Activated CD4-positive, alpha-beta T cell treated with anti-CD3 and anti-CD28 coated beads for 36 hours (primary cell): ENCODE measurements around the gene KCNK17. TPM values are rescaled to one million over a fixed set of nuclear protein-coding genes. Genes with fewer than 3 reads are reported as not detected.

Source experiments
- ATAC-seq: fragments of 200-7000 bp; cut with Tn5 transposase; one replicate; pipeline ENCODE4 v1.10.0; 2021; ENCODE audit warnings: mild to moderate bottlenecking, moderate library complexity
- CTCF ChIA-PET: fragments of 350-600 bp; sonication (Branson Sonifier 250); formaldehyde crosslinking; loops from one replicate; lab custom pipeline; 2021; ENCODE audit warnings: antibody characterized with exemption; lab: Charles Lee
- POLR2A ChIA-PET: fragments of 350-600 bp; sonication (Branson Sonifier 250); formaldehyde crosslinking; loops from one replicate; lab custom pipeline; 2021; ENCODE audit warnings: antibody characterized with exemption, inconsistent platforms; lab: Charles Lee
- DNase-seq: peaks from one replicate; pipeline ENCODE4 v3.0.0-alpha.2; 2020
- H3K27ac Mint-ChIP-seq: one replicate; pipeline ENCODE4 v1.8.0; 2021; ENCODE audit warnings: mixed read lengths
- H3K27me3 Mint-ChIP-seq: one replicate; pipeline ENCODE4 v1.8.0; 2021; ENCODE audit warnings: mixed read lengths
- H3K36me3 Mint-ChIP-seq: one replicate; pipeline ENCODE4 v1.8.0; 2021; ENCODE audit warnings: low read depth, mixed read lengths
- H3K4me1 Mint-ChIP-seq: one replicate; pipeline ENCODE4 v1.8.0; 2021; ENCODE audit warnings: mixed read lengths
- H3K4me3 Mint-ChIP-seq: one replicate; pipeline ENCODE4 v1.8.0; 2021; ENCODE audit warnings: mild to moderate bottlenecking, moderate library complexity, mixed read lengths
- H3K9me3 Mint-ChIP-seq: one replicate; pipeline ENCODE4 v1.8.0; 2021; ENCODE audit warnings: low read depth, mixed read lengths
- intact Hi-C, 2 experiments: fragments of 100-400 bp; cut with DNase I in 1 of 2; cut with micrococcal nuclease in 1 of 2; formaldehyde crosslinking; loops; one replicate each; pipeline versions ENCODE4 v1.14.2 to v1.15.1; 2022 to 2024; cut with DNase I, micrococcal nuclease
- total RNA-seq, 2 experiments: library from RNA; stranded (reverse); gene quantifications; one replicate each; pipeline ENCODE4 v1.2.3, GENCODE V29; 2021

KCNK17 gene
- total RNA-seq, 2 experiments from 2014 or later: not detected

GRCh38 chr6:39281312-39281980 lies 32.8 kb downstream of the KCNK17 start:
- H3K27ac Mint-ChIP-seq: no peak overlapping the region
- no peaks in the 10 kb centered on the region for H3K9me3 Mint-ChIP-seq
- no peaks in the 10 kb centered on the region for H3K27me3 Mint-ChIP-seq
- no peaks in the 10 kb centered on the region for H3K4me1 Mint-ChIP-seq
- DNase-seq (no peak), ATAC-seq (no peak)
- no peaks in the 10 kb centered on the region for H3K36me3 Mint-ChIP-seq
- intact Hi-C loops: no loop called here
- CTCF ChIA-PET: interaction anchor here (0.6 kb wide), 1 partner anchor 258 kb away, joined by 3 read pairs; no protein-coding TSS in a partner anchor
- POLR2A ChIA-PET: no interaction called here
- no peak overlapping the region for H3K4me3 Mint-ChIP-seq

GRCh38 chr6:39280247-39280731 lies 33.9 kb downstream of the KCNK17 start:
- ATAC-seq (no peak), DNase-seq (no peak)
- POLR2A ChIA-PET: no interaction called here
- no peaks in the 10 kb centered on the region for H3K9me3 Mint-ChIP-seq
- H3K36me3 Mint-ChIP-seq: no peaks in the 10 kb centered on the region
- no peaks in the 10 kb centered on the region for H3K4me1 Mint-ChIP-seq
- intact Hi-C loops: no loop called here
- no peak overlapping the region for H3K4me3 Mint-ChIP-seq
- H3K27ac Mint-ChIP-seq: no peak overlapping the region
- CTCF ChIA-PET: no interaction called here
- no peaks in the 10 kb centered on the region for H3K27me3 Mint-ChIP-seq

- no peaks in the 10 kb centered on the region for H3K27me3 Mint-ChIP-seq
- no peaks in the 10 kb centered on the region for H3K36me3 Mint-ChIP-seq
- CTCF ChIA-PET: interaction anchor here (1.0 kb wide), 1 partner anchor 23 kb away, joined by 3 read pairs; no protein-coding TSS in a partner anchor
- H3K27ac Mint-ChIP-seq: no peak overlapping the region
- H3K4me1 Mint-ChIP-seq: no peaks in the 10 kb centered on the region
- intact Hi-C loops: no loop called here
- no peaks in the 10 kb centered on the region for H3K9me3 Mint-ChIP-seq
- ATAC-seq: no peak
- no peak overlapping the region for H3K4me3 Mint-ChIP-seq
- DNase-seq: no peak
- POLR2A ChIA-PET: no interaction called here
These were observed 34.7 kb downstream of the KCNK17 start for GRCh38 chr6:39279539-39279938.

- H3K27ac Mint-ChIP-seq: no peak overlapping the region
- ATAC-seq (no peak), DNase-seq (no peak)
- H3K9me3 Mint-ChIP-seq: no peaks in the 10 kb centered on the region
- H3K4me3 Mint-ChIP-seq: no peak overlapping the region
- no peaks in the 10 kb centered on the region for H3K36me3 Mint-ChIP-seq
- H3K27me3 Mint-ChIP-seq: no peaks in the 10 kb centered on the region
- CTCF ChIA-PET: interaction anchor here (0.6 to 0.7 kb wide), 2 partner anchors 435 to 938 kb away, joined by 3 to 4 read pairs; no protein-coding TSS in a partner anchor
- POLR2A ChIA-PET: interaction anchor here (0.7 kb wide), 1 partner anchor 1865 kb away, joined by 9 read pairs; no protein-coding TSS in a partner anchor
- no peaks in the 10 kb centered on the region for H3K4me1 Mint-ChIP-seq
- intact Hi-C loops: no loop called here
These were observed 37.7 kb downstream of the KCNK17 start for GRCh38 chr6:39276379-39276995.

GRCh38 chr6:39274903-39275302 lies 39.3 kb downstream of the KCNK17 start:
- Mint-ChIP-seq H3K9me3 (no peaks in the 10 kb centered on the region), H3K27me3 (no peaks in the 10 kb centered on the region), H3K27ac (no peak overlapping the region), H3K36me3 (no peaks in the 10 kb centered on the region), H3K4me3 (no peak overlapping the region), H3K4me1 (no peaks in the 10 kb centered on the region)
- intact Hi-C loops: no loop called here
- CTCF ChIA-PET: interaction anchor here (0.8 kb wide), 1 partner anchor 110 kb away, joined by 5 read pairs; no protein-coding TSS in a partner anchor
- no peak for ATAC-seq
- POLR2A ChIA-PET: no interaction called here
- DNase-seq: no peak

GRCh38 chr6:39274471-39274870 lies 39.7 kb downstream of the KCNK17 start:
- no peaks in the 10 kb centered on the region for H3K27me3 Mint-ChIP-seq
- H3K27ac Mint-ChIP-seq: no peak overlapping the region
- no peaks in the 10 kb centered on the region for H3K4me1 Mint-ChIP-seq
- ChIA-PET CTCF (no interaction called here), POLR2A (no interaction called here)
- H3K9me3 Mint-ChIP-seq: no peaks in the 10 kb centered on the region
- ATAC-seq (no peak), DNase-seq (no peak)
- H3K4me3 Mint-ChIP-seq: no peak overlapping the region
- intact Hi-C loops: no loop called here
- H3K36me3 Mint-ChIP-seq: no peaks in the 10 kb centered on the region

- no peak for DNase-seq
- Mint-ChIP-seq H3K27ac (no peak overlapping the region), H3K27me3 (no peaks in the 10 kb centered on the region), H3K9me3 (no peaks in the 10 kb centered on the region), H3K4me3 (no peak overlapping the region), H3K36me3 (no peaks in the 10 kb centered on the region), H3K4me1 (no peaks in the 10 kb centered on the region)
- intact Hi-C loops: no loop called here
- ChIA-PET CTCF (no interaction called here), POLR2A (interaction anchor here (0.5 kb wide), 1 partner anchor 162 kb away, joined by 3 read pairs; no protein-coding TSS in a partner anchor)
- no peak for ATAC-seq
These were observed 40.8 kb downstream of the KCNK17 start for GRCh38 chr6:39273406-39273821.

- intact Hi-C loops: no loop called here
- POLR2A ChIA-PET: no interaction called here
- Mint-ChIP-seq H3K9me3 (no peaks in the 10 kb centered on the region), H3K27me3 (no peaks in the 10 kb centered on the region), H3K4me3 (no peak overlapping the region), H3K4me1 (peaks cover 4% of the 10 kb centered on the region), H3K36me3 (no peaks in the 10 kb centered on the region), H3K27ac (no peak overlapping the region)
- DNase-seq (no peak), ATAC-seq (no peak)
- CTCF ChIA-PET: interaction anchor here (1.2 kb wide), 1 partner anchor 102 kb away, joined by 5 read pairs; no protein-coding TSS in a partner anchor
These were observed 44.3 kb downstream of the KCNK17 start for GRCh38 chr6:39269961-39270360.

GRCh38 chr6:39268721-39269120 lies 45.5 kb downstream of the KCNK17 start:
- ChIA-PET CTCF (no interaction called here), POLR2A (no interaction called here)
- ATAC-seq: no peak
- H3K4me3 Mint-ChIP-seq: no peak overlapping the region
- DNase-seq: no peak
- no peak overlapping the region for H3K27ac Mint-ChIP-seq
- H3K4me1 Mint-ChIP-seq: peaks cover 11% of the 10 kb centered on the region
- intact Hi-C loops: no loop called here
- no peaks in the 10 kb centered on the region for H3K27me3 Mint-ChIP-seq
- no peaks in the 10 kb centered on the region for H3K36me3 Mint-ChIP-seq
- no peaks in the 10 kb centered on the region for H3K9me3 Mint-ChIP-seq

GRCh38 chr6:39268171-39268570 lies 46.0 kb downstream of the KCNK17 start:
- CTCF ChIA-PET: no interaction called here
- intact Hi-C loops: no loop called here
- DNase-seq: no peak
- Mint-ChIP-seq H3K27ac (no peak overlapping the region), H3K36me3 (no peaks in the 10 kb centered on the region), H3K4me1 (peaks cover 16% of the 10 kb centered on the region), H3K27me3 (no peaks in the 10 kb centered on the region), H3K4me3 (no peak overlapping the region), H3K9me3 (no peaks in the 10 kb centered on the region)
- POLR2A ChIA-PET: no interaction called here
- ATAC-seq: no peak

GRCh38 chr6:39266782-39267355 lies 47.4 kb downstream of the KCNK17 start:
- peaks cover 17% of the 10 kb centered on the region for H3K4me1 Mint-ChIP-seq
- intact Hi-C loops: no loop called here
- H3K9me3 Mint-ChIP-seq: no peaks in the 10 kb centered on the region
- no peak overlapping the region for H3K27ac Mint-ChIP-seq
- H3K4me3 Mint-ChIP-seq: no peak overlapping the region
- no peaks in the 10 kb centered on the region for H3K36me3 Mint-ChIP-seq
- ChIA-PET POLR2A (no interaction called here), CTCF (no interaction called here)
- no peak for DNase-seq
- ATAC-seq: no peak
- peaks cover 2% of the 10 kb centered on the region for H3K27me3 Mint-ChIP-seq
